Brain microvascular endothelial cell (primary cell): ENCODE data around the gene MEX3C.

ENCODE experiments used
- DNase-seq: peaks from one replicate; pipeline ENCODE4 v3.0.0-alpha.2; 2020
- H3K27ac ChIP-seq: fragments of 250-450 bp; sonication (Bioruptor Pico); 2 replicates; pipeline ENCODE4 v1.5.1; 2020; ENCODE audit warnings: mild to moderate bottlenecking, moderate library complexity
- H3K27me3 ChIP-seq: fragments of 250-450 bp; sonication (Bioruptor Pico); replicated peaks from 2 replicates; pipeline ENCODE4 v1.5.1; 2020; ENCODE audit warnings: mild to moderate bottlenecking
- H3K36me3 ChIP-seq: fragments of 250-450 bp; sonication (Bioruptor Pico); replicated peaks from 2 replicates; pipeline ENCODE4 v1.5.1; 2020; ENCODE audit warnings: mild to moderate bottlenecking
- H3K4me3 ChIP-seq: 2 replicates; pipeline ENCODE4 v1.5.1; 2011; ENCODE audit warnings: low read depth, mild to moderate bottlenecking, control low read depth, low read length, moderate library complexity
- CTCF ChIP-seq: IDR thresholded peaks from 2 replicates; pipeline ENCODE4 v1.5.1; 2011; ENCODE audit warnings: low read depth, mild to moderate bottlenecking, moderate library complexity, low read length, control low read depth, inconsistent platforms; ENCODE audit errors: missing control alignments
- in situ Hi-C: cut with HindIII; loops from 2 replicates; pipeline ENCODE4 v1.10.0; 2017; ENCODE audit warnings: low sequenced_read_pairs, low pct_ligation_motif_present

The MEX3C gene

DNA sequence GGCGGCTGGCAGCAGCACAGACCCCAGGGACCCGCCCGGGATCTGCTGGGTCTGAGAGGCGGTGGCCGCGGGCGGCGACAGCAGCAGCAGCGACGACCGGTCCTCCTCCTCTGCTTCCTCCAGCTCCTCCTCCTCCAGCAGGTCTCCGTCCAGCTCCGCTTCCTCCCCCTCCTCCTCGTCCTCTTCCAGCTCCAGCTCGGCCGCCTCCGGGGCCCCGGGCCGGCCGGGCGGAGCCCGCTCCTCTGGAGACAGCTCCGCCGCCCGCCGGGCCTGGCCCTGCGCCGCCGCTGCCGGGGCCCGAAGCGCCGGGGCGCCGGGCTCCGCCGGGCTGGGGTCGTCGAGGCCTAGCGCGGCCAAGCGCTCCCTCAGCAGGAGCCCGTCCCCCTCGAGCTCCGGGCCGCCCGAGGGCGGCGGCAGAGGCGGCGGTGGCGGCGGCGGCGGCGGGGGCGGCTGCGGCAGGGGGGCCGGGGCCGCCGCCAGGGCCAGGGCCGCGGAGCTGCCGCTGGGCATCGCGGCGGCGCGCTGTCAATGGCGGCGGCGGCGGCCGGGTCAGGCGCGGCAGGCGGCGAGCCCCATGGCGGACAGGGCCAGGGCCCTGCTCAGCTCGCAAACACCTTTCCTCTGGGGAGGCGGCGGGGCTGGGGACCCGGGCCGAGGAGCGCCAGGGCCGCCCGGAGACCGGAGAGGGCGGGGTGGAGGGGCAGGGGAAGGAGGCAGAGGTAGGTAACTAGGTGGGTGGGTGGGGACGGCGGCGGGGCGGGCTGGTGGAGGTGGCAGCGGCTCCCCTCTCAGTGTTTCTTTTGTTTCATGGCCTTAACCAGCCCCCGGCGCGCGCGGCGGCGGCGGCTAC is 445 bp downstream of the MEX3C start:
- H3K27me3 ChIP-seq: no peaks in the 10 kb centered on the region
- in situ Hi-C loops: no loop called here
- H3K27ac ChIP-seq: peak overlapping the region; percentile 87
- H3K4me3 ChIP-seq: peak overlapping the region; percentile 93
- no peak for TF ChIP-seq CTCF
- no peaks in the 10 kb centered on the region for H3K36me3 ChIP-seq
- DNase-seq: peak; percentile 18

DNA sequence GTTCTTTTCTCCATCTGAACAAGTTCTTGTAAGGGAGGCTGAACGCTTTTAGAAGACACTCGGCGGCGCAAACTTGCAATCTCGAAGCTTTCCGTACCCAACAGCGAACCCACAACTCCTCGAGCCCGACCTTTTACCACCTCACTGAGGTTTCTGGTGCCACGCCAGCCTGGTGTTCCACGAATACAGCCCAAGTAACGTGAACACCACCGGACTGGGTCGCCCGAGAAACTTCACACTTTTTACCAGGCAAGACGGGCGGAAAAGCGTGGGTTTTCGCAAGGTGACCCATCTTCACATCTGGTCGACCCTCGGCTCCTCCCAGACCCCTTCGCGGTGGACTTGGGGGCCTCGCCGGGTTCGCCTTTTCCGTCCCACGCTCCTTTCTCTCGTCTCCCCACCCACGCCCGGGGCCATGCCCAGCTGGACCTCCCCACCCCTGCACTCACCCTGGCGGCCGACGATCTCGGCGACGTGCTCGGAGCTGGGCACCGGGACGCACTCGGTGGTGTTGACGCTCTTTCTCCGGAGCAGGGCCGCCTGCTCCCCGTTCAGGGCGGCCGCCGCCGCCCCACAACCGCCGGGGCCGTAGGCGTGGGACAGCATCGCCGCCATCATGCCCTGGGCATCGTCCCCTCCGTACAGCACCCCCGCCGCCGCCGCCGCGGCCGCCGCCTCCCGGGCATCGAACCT is 1.2 kb downstream of the MEX3C start:
- Histone ChIP-seq H3K4me3 (peak overlapping the region; percentile 93), H3K36me3 (no peaks in the 10 kb centered on the region), H3K27ac (peak overlapping the region; percentile 87), H3K27me3 (no peaks in the 10 kb centered on the region)
- peak; percentile 14 for DNase-seq
- TF ChIP-seq CTCF: no peak
- in situ Hi-C loops: no loop called here

- Histone ChIP-seq H3K4me3 (peak overlapping the region; percentile 93), H3K27me3 (no peaks in the 10 kb centered on the region), H3K27ac (peak overlapping the region; percentile 87), H3K36me3 (no peaks in the 10 kb centered on the region)
- TF ChIP-seq CTCF: no peak
- DNase-seq: peak; percentile 34
- in situ Hi-C loops: no loop called here
Observed at GRCh38 chr18:51195451-51196117, 1.9 kb downstream of the MEX3C start.

- peak overlapping the region; percentile 87 for H3K27ac ChIP-seq
- H3K4me3 ChIP-seq: peak overlapping the region; percentile 93
- no peak for TF ChIP-seq CTCF
- H3K27me3 ChIP-seq: no peaks in the 10 kb centered on the region
- H3K36me3 ChIP-seq: no peaks in the 10 kb centered on the region
- in situ Hi-C loops: no loop called here
- no peak for DNase-seq
Observed at GRCh38 chr18:51195086-51195450, 2.4 kb downstream of the MEX3C start.

GRCh38 chr18:51194604-51195003 is 2.9 kb downstream of the MEX3C start:
- H3K4me3 ChIP-seq: peak overlapping the region; percentile 93
- H3K36me3 ChIP-seq: no peaks in the 10 kb centered on the region
- peak overlapping the region; percentile 43 for H3K27ac ChIP-seq
- DNase-seq: no peak
- H3K27me3 ChIP-seq: no peaks in the 10 kb centered on the region
- in situ Hi-C loops: no loop called here
- TF ChIP-seq CTCF: no peak
